ENCODE results near the gene EBPL.
"Not testable (repeated sequence)": the region's sequence is repeated elsewhere in the genome, so short reads cannot be mapped to it uniquely, and the experiment has no call there.

The EBPL gene

DNA sequence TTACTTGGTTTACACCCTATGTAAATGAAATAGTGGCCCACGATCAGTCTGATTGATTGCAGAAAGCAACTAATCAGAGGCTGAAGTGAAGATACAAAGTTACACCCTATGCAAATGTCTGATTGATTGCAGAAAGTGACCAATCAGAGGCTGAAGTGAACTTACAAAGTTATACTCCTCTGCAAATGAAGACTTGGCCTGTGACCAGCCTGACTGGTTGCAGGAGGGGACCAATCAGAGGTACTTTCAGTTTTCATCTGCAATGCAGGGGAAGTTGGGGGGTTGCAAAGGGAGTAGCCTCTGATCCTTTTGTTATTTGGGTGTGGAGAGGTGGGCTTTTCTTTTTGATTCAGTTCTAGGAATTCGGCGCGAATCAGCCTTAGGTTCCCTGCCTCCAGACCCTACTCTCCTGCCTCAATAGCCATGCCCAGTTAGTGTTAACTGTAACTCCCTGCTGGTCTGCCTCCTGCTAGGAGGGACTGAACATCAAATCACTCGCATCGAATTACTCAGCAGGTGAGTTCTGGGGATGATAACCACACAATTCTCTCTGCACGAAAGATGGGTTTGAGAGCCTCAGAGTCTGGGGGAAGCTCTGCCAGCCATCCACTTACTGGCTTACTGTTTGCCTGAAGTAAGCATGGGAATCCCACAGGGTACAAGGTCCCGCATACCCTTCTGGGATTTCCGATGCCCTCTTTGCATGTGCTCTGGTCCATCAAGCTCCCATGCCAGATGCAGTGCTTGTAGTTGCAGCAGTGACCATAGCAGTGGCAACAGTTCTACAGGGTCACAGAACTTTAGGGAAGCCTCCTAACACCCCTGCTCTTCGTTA, 55.5 kb downstream of the EBPL start:
- DNase-seq (ENCODE audit: low read depth in 2 of 2), result no peak

DNA sequence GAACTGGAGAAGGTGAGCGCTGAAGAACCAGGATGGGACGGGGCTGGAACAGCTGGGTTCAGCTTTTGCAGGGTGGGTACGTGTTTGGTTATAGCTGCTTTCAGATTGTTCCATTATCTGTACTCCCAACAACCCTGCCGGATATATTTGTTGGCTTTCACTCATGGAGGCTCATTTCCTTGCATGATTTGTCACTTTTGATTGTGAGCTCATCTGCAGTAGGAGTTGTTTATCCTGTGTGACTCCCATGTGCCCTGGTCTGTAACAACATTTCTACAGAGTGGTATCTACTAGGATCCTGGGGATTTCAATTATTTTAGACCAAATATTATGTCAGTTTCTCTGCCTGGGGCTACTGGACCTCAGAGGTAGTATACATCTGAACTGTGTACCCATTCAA, 57.6 kb downstream of the EBPL start:
- no peak for DNase-seq (ENCODE audit: low read depth in 2 of 2)

DNA sequence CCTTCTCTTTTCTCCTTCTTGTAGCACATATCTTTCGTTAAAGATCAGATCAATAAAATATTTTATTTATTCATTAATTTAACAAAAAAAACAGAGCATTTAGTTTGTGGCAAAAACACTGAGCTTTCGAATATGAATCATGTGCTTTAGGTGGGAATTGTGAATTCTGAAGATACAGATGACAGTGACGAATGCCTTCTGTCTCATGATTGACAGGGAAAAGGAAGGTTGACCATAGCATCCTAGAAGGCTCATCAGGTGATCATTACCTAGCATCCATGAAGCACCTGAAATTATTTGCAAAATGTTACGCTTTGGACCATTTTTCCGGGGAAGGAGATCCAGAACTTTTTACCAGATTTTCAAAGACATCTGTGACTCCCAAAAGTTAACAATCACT, 59.1 kb downstream of the EBPL start:
- no peak for DNase-seq (ENCODE audit: low read depth in 2 of 2)

DNA sequence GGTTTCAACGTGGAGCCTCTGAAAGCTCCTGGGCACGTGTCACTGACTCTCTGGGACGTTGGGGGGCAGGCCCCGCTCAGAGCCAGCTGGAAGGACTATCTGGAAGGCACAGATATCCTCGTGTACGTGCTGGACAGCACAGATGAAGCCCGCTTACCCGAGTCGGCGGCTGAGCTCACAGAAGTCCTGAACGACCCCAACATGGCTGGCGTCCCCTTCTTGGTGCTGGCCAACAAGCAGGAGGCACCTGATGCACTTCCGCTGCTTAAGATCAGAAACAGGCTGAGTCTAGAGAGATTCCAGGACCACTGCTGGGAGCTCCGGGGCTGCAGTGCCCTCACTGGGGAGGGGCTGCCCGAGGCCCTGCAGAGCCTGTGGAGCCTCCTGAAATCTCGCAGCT, 60.7 kb downstream of the EBPL start:
- DNase-seq (ENCODE audit: low read depth in 2 of 2), result no peak

DNA sequence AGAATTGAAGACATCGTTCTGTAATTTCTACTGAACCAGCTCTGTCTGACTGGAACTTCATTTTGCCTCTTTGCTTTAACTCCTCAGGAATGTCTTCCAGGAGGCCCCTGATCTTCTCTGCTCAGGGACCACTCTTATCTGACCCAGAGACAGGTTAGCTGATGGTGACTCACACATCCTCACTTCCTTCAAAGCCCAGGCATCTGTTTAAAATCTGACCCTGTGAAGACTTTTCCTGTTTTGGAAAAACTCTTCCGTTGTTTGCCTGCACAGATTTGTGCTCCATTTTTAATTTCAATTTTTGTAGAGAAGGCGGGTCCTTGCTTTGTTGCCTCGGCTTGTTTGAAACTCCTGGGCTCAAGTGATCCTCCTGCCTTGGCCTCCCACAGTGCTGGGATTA, 61.3 kb downstream of the EBPL start:
- no peak for DNase-seq (ENCODE audit: low read depth in 2 of 2)

DNA sequence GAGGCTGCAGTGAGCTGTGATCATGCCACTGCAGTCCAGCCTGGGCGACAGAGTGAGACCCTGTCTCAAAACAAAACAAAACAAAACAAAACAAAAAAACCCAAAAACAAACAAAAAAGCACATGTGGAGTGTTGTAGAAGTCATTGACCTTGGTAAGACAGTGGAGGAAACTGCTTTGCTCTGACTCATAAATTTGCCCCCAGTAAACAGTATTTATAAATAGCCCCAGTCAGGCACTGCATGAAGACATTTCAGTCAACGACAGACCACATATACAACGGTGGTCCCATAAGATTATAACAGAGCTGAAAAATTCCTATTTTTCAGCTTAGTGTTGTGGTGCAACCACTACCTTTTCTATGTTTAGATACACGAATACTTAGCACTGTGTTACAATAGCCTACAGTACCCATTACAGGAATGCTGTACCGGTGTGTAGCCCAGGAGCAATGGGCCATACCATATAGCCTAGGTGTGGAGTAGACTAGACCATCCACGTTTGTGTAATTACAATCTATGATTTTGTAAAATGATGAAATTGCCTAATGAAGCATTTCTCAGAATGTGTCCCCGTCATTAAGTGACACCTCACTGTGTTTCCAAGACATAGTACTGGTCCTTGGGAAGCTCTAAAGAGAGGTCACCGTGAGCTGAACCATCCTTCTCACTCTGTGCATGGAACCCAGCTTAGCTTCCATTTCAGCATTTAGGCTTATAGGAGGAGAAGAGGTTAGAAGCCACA, 61.9 kb downstream of the EBPL start:
- DNase-seq (ENCODE audit: low read depth in 2 of 2), result no peak

DNA sequence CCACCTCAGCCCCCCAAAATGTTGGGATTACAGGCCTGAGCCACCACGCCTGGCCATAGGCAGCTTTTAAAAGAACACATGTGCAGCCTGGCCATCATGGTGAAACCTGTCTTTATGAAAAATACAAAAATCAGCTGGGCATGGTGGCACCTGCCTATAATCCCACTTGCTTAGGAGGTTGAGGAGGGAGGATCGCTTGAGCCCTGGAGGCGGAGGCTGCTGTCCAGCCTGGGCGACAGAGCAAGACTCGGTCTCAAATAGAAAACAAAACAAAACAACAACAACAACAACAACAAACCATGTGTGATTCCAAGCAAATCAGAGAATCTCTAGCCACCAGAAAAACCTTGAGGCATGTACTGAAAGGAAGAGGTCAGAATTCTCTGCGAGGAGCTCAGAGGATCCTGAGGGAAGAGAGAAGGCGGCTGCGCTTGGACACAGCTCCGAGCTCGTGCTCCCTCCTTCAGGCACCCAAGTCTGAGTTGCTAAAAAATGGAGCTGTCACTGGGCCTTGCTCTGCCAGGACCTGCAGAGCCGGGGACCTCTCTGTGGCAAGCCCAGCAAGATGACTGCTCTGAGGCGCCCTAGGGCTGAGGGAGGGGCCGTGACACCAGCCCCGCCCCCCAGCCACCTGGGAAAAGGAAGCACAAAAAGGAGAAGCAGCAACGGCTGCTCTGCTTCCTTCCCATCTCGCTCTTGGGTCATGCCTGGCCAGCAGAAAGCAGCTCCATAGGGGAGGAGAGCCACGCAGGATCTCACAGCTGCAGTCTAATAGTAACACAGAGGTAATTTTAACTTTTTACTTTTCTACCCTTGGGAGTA, 63.2 kb downstream of the EBPL start, which contains the start of gene ARL11:
TSS of gene ARL11 (plus strand) at position 677 of the 822 bp plus-strand sequence. CDS start 1,941 bp downstream, outside the sequence.
- peak; percentile 15 to 51 for DNase-seq (ENCODE audit: low read depth in 2 of 2)

DNA sequence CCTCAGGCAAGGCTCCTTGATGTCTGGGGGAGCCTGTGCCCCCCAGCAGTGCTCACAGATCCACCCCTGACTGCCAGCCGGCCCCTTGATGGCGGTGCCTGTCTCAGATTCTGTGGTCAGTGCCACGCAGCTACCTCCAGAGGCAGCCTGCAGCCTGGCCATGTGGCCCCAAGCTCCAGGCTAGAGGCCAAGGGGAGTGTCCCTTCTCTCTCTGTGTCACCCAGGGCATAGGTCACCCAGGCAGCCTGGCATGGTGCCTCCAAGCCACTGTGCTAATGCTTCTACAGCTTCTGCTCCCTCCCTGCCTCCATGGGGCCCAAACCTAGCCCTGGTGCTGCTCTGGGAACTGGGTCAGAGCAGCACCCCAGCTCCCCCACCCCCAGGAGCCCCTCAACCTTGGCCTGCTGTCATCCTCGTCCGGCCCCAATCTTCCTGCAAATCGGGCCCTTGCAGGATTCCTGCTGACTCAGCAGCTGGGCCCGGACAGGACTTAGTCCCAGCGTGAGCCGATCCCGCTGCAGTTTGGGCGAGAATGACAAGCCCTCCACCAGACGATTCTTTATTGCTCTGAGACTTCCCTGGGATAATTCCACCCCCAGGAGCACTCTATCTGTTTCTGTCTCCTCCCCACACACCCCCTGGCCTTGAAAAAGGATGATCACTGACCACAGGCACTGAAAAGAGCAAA, 65.8 kb downstream of the EBPL start:
- DNase-seq (ENCODE audit: low read depth in 2 of 2), result no peak

DNA sequence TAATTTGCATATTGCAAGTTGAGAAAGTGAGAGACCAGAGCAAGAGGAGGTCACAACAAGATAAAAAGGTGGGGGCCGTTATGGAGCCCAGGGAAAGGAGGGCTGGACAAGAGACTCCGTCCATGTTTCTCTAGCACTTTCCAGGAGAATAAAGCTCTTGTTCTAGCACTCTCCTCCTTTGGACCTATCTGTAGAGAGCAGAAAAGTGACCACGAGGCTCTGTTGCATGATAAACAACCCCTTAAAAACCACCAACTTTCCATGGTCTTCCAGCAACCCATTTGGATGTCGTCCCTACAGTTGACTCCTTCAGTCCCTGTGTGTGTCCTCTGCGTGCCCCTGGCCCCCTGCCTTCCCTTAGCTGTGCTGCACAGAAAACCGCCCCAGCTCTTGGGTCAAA, 67.1 kb downstream of the EBPL start:
- no peak for DNase-seq (ENCODE audit: low read depth in 2 of 2)

DNA sequence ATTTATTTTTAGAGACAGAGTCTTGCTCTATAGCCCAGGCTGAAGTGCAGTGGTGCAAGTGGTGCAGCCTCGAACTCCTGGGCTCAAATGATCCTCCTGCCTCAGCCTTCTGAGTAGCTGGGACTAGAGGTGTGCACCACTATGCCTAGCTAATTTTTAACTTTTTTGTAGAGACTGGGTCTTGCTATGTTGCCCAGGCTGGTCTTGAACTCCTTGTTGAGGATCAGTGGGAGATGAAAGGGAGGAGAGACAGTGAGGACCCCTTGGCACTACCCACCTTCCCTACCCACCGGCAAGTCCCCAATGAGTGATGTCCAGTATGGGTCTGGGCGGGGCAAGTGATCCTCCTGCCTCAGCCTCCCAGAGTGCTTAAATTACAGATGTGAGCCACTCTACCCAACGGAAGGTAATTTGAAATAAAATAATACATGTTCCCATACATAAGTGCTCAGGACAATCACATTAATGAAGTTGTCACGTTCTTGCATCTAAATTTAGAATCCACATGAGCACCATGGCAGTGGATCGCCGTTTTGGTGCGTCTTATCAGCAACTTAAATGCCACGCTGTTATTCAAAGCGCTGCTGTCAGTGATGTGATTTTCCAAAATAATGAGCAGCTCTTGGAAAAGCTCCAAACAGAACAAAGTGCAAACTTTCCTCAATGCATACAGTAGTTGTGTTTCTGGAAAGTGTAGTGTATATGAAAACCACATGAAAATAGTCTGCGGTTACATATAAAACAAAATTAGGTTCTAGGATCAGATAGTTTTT, 68.9 kb downstream of the EBPL start:
- DNase-seq (ENCODE audit: low read depth in 2 of 2), result no peak

DNA sequence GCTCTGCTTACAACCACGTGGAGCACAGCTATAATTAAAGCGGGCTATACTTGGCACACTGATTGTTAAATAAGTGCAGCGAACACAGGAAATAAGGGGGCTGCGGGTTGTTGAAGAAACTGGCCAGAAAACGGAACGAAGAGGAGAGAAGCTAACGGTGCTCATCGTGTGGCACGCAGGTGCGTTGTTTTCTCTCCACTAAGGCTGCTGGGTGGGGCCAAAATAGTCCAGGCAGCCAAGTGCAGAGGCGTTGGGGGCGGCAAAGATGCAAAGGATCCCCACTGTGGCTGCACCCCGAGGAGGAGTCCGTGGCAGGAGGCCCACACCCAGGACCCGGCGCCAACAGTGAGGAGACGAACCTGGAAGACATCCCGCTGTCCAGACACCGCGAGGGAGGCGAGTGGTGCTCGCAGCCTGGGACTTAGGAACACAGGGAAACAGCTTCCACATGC, 71.1 kb downstream of the EBPL start:
- DNase-seq (ENCODE audit: low read depth in 2 of 2), result no peak

DNA sequence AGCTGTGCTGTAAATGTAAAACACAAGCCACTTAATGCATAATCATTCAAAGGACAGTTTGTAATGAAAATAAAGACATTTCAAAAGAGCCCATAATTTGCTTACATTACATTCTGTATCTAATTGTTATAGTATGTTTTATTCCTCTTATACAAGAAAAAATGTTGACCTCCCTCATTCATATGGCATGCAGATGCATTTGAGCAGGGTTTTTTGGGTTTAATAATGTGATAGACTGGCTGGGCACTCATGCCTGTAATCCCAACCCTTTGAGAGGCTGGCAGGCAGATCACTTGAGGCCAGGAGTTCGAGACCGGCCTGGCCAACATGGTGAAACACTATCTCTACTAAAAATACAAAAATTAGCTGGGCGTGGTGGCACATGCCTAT, 74.6 kb downstream of the EBPL start:
- no peak for DNase-seq (ENCODE audit: low read depth in 2 of 2)

DNA sequence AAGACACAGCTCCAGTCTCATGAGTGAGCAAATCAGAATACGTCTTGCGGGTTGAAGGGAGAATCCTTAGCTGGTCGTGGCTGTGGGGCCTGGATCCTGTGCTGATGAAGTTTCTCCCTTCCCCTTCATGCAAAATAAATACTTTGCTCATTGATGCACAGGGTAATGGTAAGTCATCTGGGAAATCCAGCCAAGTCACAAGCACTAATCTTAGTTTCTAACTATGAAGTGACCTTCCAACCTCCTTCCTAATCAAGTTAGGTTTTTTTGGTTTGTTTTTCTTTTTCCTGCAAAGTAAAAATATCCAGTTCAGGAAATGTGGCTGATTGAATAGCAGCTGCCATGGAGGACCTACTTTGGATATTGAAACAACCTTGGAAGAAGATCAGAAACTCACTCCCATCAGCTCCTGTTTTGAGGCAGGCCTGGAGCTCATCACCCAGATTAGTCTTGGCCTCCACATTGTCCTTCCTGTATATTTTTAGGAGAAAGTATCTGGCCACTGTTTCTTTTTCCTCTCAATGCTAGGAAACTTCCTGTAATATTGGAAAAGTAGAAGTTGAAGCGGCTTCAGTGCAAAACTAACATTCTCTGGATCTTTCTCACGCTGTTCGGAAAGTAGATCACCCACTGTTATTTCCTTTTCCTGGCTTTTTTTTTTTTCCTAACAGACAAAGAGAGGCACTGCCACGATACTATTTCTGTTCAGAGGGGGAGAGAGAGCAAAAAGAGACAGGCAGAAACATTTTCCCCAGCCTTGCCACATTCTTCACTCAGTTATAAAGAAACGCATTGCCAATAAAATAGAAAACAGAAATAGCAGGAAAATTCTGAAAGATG, 75.2 kb downstream of the EBPL start:
- DNase-seq (ENCODE audit: low read depth in 2 of 2), result no peak

DNA sequence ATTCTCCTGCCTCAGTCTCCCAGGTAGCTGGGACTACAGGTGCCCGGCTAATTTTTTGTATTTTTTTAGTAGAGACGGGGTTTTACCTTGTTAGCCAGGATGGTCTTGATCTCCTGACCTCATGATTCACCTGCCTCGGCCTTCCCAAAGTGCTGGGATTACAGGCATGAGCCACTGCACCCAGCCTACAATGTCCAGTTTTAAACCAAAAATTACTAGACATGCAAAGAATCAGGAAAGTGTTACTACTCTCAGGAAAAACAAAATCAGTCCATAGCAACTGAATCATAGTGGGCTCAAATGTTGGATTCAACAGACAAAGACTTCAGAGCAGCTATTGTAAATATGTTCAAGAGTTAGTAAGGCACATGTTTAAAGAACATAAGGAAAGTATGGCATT, 79.2 kb downstream of the EBPL start:
- DNase-seq (ENCODE audit: low read depth in 2 of 2), result not testable (repeated sequence)
